ENCODE measurements around the gene CD300H.

The CD300H gene

DNA sequence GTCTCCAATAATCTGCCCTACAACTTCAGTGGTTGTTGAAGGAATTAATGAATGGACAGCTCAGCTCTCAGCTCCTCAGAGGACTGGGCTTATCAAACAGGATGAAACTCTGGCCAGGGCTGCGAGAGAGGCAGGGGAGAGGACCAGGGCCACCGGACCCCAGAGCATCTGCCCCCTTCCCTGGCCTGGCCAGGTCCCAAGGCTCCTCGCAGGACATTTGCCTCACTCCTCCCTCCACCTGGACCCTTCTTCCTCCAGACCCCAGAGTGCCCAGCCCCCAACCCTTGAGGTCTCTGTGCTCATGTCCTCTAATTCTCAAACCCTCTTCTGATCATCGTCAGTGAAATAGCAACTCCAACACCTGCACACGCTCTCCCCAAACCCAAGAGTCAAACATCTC lies 25.1 kb downstream of the CD300H start:
- Histone ChIP-seq H3K9ac (ENCODE audit: low read length) (no peak overlapping the region), H3K27ac (ENCODE audit: low read depth, low read length) (no peak overlapping the region), H3K36me3 (ENCODE audit: control insufficient read depth, insufficient read depth, low read length) (no peaks in the 10 kb centered on the region), H3K9me3 (ENCODE audit: control insufficient read depth, insufficient read depth, low read depth, low read length) (no peaks in the 10 kb centered on the region), H3K4me1 (ENCODE audit: control insufficient read depth, insufficient read depth, low read length) (no peaks in the 10 kb centered on the region), H3K27me3 (ENCODE audit: control insufficient read depth, insufficient read depth, low read length) (peaks cover 24% of the 10 kb centered on the region), H3K4me3 (ENCODE audit: low read depth, low read length) (no peak overlapping the region)

DNA sequence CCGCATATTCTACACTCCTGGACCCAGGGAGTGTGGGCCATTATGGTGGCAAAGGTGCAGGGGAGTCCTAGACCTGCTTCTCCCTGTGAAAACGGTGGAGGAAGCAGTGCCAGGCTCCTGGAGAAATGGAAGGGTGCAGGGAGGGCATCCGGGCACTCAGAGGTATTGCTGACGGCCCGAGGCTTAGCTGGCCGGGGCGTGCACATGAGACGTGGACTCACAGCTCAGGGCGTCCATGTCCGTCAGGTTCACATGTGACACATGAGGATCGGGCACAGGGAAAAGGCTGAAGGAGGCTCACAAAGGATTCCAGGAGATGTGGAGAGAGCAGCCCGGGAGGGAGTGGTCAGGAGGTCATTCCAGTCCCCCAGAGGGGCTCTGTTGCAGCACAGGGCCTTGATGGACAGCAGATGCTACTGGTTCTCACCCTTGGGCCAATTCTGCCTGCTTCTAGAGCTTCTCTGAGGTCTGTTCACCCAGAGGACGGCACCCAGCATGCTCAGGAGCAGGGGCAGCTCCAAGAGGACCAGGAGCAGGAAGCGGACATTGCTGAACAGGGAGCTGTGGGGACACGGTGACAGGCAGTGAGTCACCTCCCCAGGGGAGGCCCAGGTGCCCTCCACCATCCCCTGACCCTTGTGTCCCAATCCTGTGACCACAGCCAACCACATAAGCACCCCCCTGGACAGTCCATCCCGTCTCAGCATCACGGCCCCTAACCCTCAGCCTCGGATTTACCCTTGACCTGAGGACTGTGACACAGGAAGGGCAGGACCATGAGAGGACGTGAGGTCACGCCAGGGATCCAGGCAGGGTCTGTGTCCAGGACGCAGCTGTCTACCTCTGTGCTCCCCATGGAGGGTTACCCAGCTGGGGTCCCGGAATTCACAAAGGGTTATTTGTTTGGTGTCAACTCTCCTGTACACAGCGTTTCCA lies 25.9 kb downstream of the CD300H start:
- no peaks in the 10 kb centered on the region for H3K36me3 ChIP-seq (ENCODE audit: control insufficient read depth, insufficient read depth, low read length)
- no peak overlapping the region for H3K27ac ChIP-seq (ENCODE audit: low read depth, low read length)
- H3K27me3 ChIP-seq (ENCODE audit: control insufficient read depth, insufficient read depth, low read length), result peaks cover 32% of the 10 kb centered on the region
- H3K4me1 ChIP-seq (ENCODE audit: control insufficient read depth, insufficient read depth, low read length), result no peaks in the 10 kb centered on the region
- H3K4me3 ChIP-seq (ENCODE audit: low read depth, low read length), result no peak overlapping the region
- H3K9ac ChIP-seq (ENCODE audit: low read length), result no peak overlapping the region
- H3K9me3 ChIP-seq (ENCODE audit: control insufficient read depth, insufficient read depth, low read depth, low read length), result no peaks in the 10 kb centered on the region

DNA sequence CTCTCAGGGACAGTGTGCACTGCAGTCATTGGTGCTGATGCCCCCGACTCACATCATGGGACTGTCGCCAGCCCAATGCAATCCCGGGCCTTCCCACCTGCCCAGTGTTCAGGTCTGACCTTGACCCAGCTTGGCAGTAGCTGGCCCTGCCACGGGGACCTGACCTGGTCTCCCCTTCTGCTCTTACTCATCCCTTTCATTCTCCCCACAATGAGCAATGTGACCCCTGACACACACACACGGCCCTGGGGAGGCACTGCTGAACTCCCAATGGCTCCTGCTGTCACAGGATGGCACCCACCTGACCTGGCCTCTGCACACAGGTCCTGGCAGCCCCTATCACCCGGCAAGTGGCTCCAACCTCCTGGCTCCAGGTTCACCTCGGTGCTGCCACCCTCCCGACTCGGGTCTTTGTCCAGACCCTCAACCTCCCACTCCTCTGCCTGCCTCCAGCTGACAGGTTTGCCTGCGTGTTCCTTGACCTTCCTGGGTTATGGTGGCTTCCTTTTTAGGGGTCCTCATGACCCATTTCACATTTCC lies 28.0 kb downstream of the CD300H start:
- Histone ChIP-seq H3K27ac (ENCODE audit: low read depth, low read length) (no peak overlapping the region), H3K9me3 (ENCODE audit: control insufficient read depth, insufficient read depth, low read depth, low read length) (no peaks in the 10 kb centered on the region), H3K9ac (ENCODE audit: low read length) (no peak overlapping the region), H3K4me1 (ENCODE audit: control insufficient read depth, insufficient read depth, low read length) (no peaks in the 10 kb centered on the region), H3K27me3 (ENCODE audit: control insufficient read depth, insufficient read depth, low read length) (peaks cover 32% of the 10 kb centered on the region), H3K4me3 (ENCODE audit: low read depth, low read length) (no peak overlapping the region), H3K36me3 (ENCODE audit: control insufficient read depth, insufficient read depth, low read length) (no peaks in the 10 kb centered on the region)

- H3K4me1 ChIP-seq (ENCODE audit: control insufficient read depth, insufficient read depth, low read length), result peaks cover 2% of the 10 kb centered on the region; the same call in 1 of the 2 replicates
- peaks cover 32% of the 10 kb centered on the region for H3K27me3 ChIP-seq (ENCODE audit: control insufficient read depth, insufficient read depth, low read length)
- H3K4me3 ChIP-seq (ENCODE audit: low read depth, low read length), result no peak overlapping the region
- H3K9me3 ChIP-seq (ENCODE audit: control insufficient read depth, insufficient read depth, low read depth, low read length), result no peaks in the 10 kb centered on the region
- no peaks in the 10 kb centered on the region for H3K36me3 ChIP-seq (ENCODE audit: control insufficient read depth, insufficient read depth, low read length)
- H3K27ac ChIP-seq (ENCODE audit: low read depth, low read length), result no peak overlapping the region
- H3K9ac ChIP-seq (ENCODE audit: low read length), result no peak overlapping the region
Observed at GRCh38 chr17:74536890-74537289, 30.4 kb downstream of the CD300H start.

DNA sequence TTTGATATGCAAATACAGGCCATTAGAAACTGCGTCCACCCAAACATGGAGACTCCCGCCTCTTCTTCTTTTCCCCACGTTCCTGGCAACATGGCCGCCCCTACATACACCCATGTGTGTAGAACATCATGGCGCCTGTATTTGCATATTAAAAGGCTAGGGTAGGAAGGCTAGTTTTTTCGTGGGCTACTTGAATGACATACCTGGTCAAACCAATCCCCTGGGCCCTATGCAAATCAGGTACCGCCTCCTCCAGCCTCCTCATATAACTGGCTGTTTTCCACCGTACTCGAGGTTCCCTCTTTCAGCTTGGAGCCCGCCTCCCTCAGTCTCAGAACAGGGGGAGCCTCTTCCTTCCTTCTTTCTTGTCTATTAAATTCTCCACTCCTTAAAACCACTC lies 35.2 kb downstream of the CD300H start:
- Histone ChIP-seq H3K36me3 (ENCODE audit: control insufficient read depth, insufficient read depth, low read length) (no peaks in the 10 kb centered on the region), H3K4me1 (ENCODE audit: control insufficient read depth, insufficient read depth, low read length) (peaks cover 6% of the 10 kb centered on the region; the same call in 1 of the 2 replicates), H3K27ac (ENCODE audit: low read depth, low read length) (no peak overlapping the region), H3K27me3 (ENCODE audit: control insufficient read depth, insufficient read depth, low read length) (peaks cover 13% of the 10 kb centered on the region; the same call in 1 of the 2 replicates), H3K9ac (ENCODE audit: low read length) (peak overlapping the region; percentile 54), H3K4me3 (ENCODE audit: low read depth, low read length) (peak overlapping the region; percentile 41; the same call in 1 of the 2 replicates), H3K9me3 (ENCODE audit: control insufficient read depth, insufficient read depth, low read depth, low read length) (no peaks in the 10 kb centered on the region)

GRCh38 chr17:74531231-74531761 lies 36.0 kb downstream of the CD300H start, which contains the start of gene CD300LB:
Gene CD300LB (minus strand): TSS chr17:74531475. CDS start chr17:74531350, 125 bp downstream.
- Histone ChIP-seq H3K4me3 (ENCODE audit: low read depth, low read length) (peak within 1 kb of the TSS; percentile 41; the same call in 1 of the 2 replicates), H3K27ac (ENCODE audit: low read depth, low read length) (no peak within 1 kb of the TSS)

GRCh38 chr17:74530831-74531150 lies 36.5 kb downstream of the CD300H start:
- H3K27ac ChIP-seq (ENCODE audit: low read depth, low read length), result no peak overlapping the region
- no peaks in the 10 kb centered on the region for H3K9me3 ChIP-seq (ENCODE audit: control insufficient read depth, insufficient read depth, low read depth, low read length)
- no peaks in the 10 kb centered on the region for H3K36me3 ChIP-seq (ENCODE audit: control insufficient read depth, insufficient read depth, low read length)
- H3K27me3 ChIP-seq (ENCODE audit: control insufficient read depth, insufficient read depth, low read length), result peaks cover 13% of the 10 kb centered on the region; the same call in 1 of the 2 replicates
- H3K4me3 ChIP-seq (ENCODE audit: low read depth, low read length), result no peak overlapping the region
- H3K4me1 ChIP-seq (ENCODE audit: control insufficient read depth, insufficient read depth, low read length), result peaks cover 6% of the 10 kb centered on the region; the same call in 1 of the 2 replicates
- no peak overlapping the region for H3K9ac ChIP-seq (ENCODE audit: low read length)

More at GRCh38 chr17:74531231-74531761, 36.0 kb downstream of the CD300H start, which contains the start of gene CD300LB:
- Histone ChIP-seq H3K27me3 (ENCODE audit: control insufficient read depth, insufficient read depth, low read length) (peaks cover 8% of the 10 kb centered on the region; the same call in 1 of the 2 replicates), H3K36me3 (ENCODE audit: control insufficient read depth, insufficient read depth, low read length) (no peaks in the 10 kb centered on the region), H3K4me1 (ENCODE audit: control insufficient read depth, insufficient read depth, low read length) (peaks cover 6% of the 10 kb centered on the region; the same call in 1 of the 2 replicates), H3K9ac (ENCODE audit: low read length) (no peak within 1 kb of the TSS), H3K9me3 (ENCODE audit: control insufficient read depth, insufficient read depth, low read depth, low read length) (no peaks in the 10 kb centered on the region)

DNA sequence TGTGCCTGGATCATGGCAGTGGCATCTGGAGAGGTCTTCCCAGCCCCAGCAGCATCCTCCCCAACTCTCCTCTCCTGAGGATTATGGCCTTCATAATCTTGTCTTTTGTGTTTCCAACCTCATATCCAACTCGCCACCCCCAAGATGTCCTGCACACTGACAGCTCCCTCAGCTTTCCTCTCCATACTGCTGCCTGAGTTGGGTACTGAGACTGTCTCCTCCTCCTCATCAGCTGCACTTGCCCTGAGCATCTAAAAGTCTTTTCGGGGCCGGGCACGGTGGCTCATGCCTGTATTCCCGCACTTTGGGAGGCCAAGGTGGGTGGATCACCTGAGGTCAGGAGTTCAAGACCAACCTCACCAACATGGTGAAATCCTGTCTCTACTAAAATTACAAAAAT lies 38.1 kb downstream of the CD300H start:
- Histone ChIP-seq H3K27me3 (ENCODE audit: control insufficient read depth, insufficient read depth, low read length) (peaks cover 21% of the 10 kb centered on the region), H3K27ac (ENCODE audit: low read depth, low read length) (no peak overlapping the region)

GRCh38 chr17:74528491-74529199 lies 38.7 kb downstream of the CD300H start:
- Histone ChIP-seq H3K27ac (ENCODE audit: low read depth, low read length) (no peak overlapping the region), H3K9ac (ENCODE audit: low read length) (no peak overlapping the region), H3K4me1 (ENCODE audit: control insufficient read depth, insufficient read depth, low read length) (peaks cover 6% of the 10 kb centered on the region; the same call in 1 of the 2 replicates), H3K27me3 (ENCODE audit: control insufficient read depth, insufficient read depth, low read length) (peaks cover 21% of the 10 kb centered on the region), H3K36me3 (ENCODE audit: control insufficient read depth, insufficient read depth, low read length) (no peaks in the 10 kb centered on the region), H3K4me3 (ENCODE audit: low read depth, low read length) (no peak overlapping the region), H3K9me3 (ENCODE audit: control insufficient read depth, insufficient read depth, low read depth, low read length) (0 out of 2 replicates have a peak, but pooled peaks cover under 1% of the 10 kb centered on the region)

More for the DNA sequence above, 38.1 kb downstream of the CD300H start:
- H3K4me3 ChIP-seq (ENCODE audit: low read depth, low read length), result no peak overlapping the region
- no peaks in the 10 kb centered on the region for H3K9me3 ChIP-seq (ENCODE audit: control insufficient read depth, insufficient read depth, low read depth, low read length)
- no peaks in the 10 kb centered on the region for H3K36me3 ChIP-seq (ENCODE audit: control insufficient read depth, insufficient read depth, low read length)
- no peak overlapping the region for H3K9ac ChIP-seq (ENCODE audit: low read length)
- H3K4me1 ChIP-seq (ENCODE audit: control insufficient read depth, insufficient read depth, low read length), result peaks cover 6% of the 10 kb centered on the region; the same call in 1 of the 2 replicates

DNA sequence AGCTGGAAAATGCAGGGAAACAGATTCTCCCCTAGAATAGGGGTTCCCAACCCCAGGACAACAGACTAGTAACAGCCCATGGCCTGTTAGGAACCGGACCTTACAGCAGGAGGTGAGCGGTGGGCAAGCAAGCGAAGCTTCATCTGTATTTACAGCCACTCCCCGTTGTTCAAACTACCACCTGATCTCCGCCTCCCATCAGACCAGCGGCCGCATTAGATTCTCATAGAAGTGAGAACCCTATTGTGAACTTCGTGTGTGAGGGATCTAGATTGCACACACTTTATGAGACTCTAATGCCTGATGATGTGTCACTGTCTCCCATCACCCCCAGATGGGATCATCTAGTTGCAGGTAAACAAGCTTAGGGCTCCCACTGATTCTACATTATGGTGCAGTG lies 39.6 kb downstream of the CD300H start:
- peaks cover 9% of the 10 kb centered on the region; the same call in 1 of the 2 replicates for H3K9me3 ChIP-seq (ENCODE audit: control insufficient read depth, insufficient read depth, low read depth, low read length)
- H3K4me3 ChIP-seq (ENCODE audit: low read depth, low read length), result no peak overlapping the region
- H3K9ac ChIP-seq (ENCODE audit: low read length), result no peak overlapping the region
- H3K36me3 ChIP-seq (ENCODE audit: control insufficient read depth, insufficient read depth, low read length), result no peaks in the 10 kb centered on the region
- H3K27me3 ChIP-seq (ENCODE audit: control insufficient read depth, insufficient read depth, low read length), result peaks cover 28% of the 10 kb centered on the region
- H3K27ac ChIP-seq (ENCODE audit: low read depth, low read length), result no peak overlapping the region
- H3K4me1 ChIP-seq (ENCODE audit: control insufficient read depth, insufficient read depth, low read length), result peaks cover 6% of the 10 kb centered on the region; the same call in 1 of the 2 replicates

All from HUES6 (cell line).